PFSK-1 (cell line): ENCODE data around the gene RPL9. TPM values are rescaled to one million over a fixed set of nuclear protein-coding genes. Genes with fewer than 3 reads are reported as not detected.
A peak's percentile ranks its signal among the peaks of the same experiment; 100 is the strongest.

Experiments
- FOXP2 ChIP-seq: optimal IDR thresholded peaks from 2 replicates; pipeline ENCODE3; 2011; ENCODE audit warnings: borderline replicate concordance, control low read depth, inconsistent platforms; ENCODE audit not compliant: insufficient read depth; ENCODE audit errors: extremely low read length, extremely low read depth
- POLR2AphosphoS5 ChIP-seq: IDR thresholded peaks from 2 replicates; pipeline ENCODE4 v1.6.1; 2012; ENCODE audit warnings: low read depth, mild to moderate bottlenecking, control low read depth, low read length, moderate library complexity
- REST ChIP-seq, 2 experiments: IDR thresholded peaks; 2 replicates each; pipeline versions ENCODE4 v1.6.1 to v1.8.0; 2011 to 2012; ENCODE audit warnings: low read depth in 2 of 2, low read length in 2 of 2, control low read depth in 1 of 2, inconsistent platforms in 1 of 2, mild to moderate bottlenecking in 1 of 2, moderate library complexity in 1 of 2; ENCODE audit not compliant: insufficient read depth in 1 of 2
- SIN3A ChIP-seq: IDR thresholded peaks from 2 replicates; pipeline ENCODE4 v1.6.1; 2012; ENCODE audit warnings: mild to moderate bottlenecking, low read length, moderate library complexity, borderline replicate concordance; ENCODE audit not compliant: insufficient read depth
- TAF1 ChIP-seq: IDR thresholded peaks from 2 replicates; pipeline ENCODE4 v1.6.1; 2012; ENCODE audit warnings: low read length, control low read depth, borderline replicate concordance; ENCODE audit not compliant: insufficient read depth
- polyA plus RNA-seq: library from polyadenylated mRNA; unstranded; fragments of >200 nt; gene quantifications from one replicate; pipeline ENCODE4 v1.2.1, GENCODE V29; 2012; ENCODE audit warnings: low read depth, missing spikeins; ENCODE audit not compliant: insufficient read length

The RPL9 gene
- 572 TPM for polyA plus RNA-seq

DNA sequence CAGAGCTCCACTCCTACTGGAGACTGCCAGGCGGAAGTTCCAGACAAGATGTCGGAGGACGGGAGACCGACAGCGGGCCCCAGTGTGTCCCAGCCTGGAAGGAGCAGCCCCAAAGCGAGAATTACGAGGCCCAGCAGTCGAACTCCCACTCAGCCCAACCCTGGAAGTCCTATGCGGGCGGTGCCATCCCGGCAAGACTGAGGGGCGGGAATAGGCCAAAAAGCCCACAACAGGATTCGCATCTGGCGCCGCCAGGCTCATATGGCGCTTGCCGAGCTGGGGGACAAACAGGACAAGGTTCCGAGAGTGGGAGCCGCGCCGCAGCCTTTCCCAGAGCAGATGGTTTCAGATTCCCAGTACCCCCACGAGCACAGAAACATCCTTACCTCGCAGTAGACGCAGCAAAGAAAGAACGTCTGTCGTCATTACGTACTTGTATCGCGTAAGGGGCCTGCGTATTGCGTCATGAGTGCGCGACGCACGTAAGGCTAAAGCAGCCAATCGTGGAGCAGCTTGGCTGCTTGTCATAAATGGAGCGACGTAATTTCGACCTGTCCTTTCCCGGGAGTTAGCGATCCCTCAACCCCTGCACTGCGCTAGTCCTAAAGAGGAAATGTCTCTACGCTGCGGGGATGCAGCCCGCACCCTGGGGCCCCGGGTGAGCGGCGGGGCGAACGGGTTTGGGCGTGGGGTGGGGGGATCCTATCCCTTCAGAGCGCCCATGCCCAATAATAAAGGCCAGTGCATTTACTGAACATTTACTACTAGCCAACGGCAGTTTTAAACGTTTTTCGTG lies at the start of gene RPL9, which contains the start of gene LIAS:
Gene RPL9 (minus strand): TSS at position 418 of the 796 bp plus-strand sequence. CDS start 483 bp downstream, outside the sequence.
Gene LIAS (plus strand): TSS at position 552 of the 796 bp plus-strand sequence. CDS start 62 bp downstream, at position 614.
- TF ChIP-seq POLR2AphosphoS5: peak; percentile 98
- peak; percentile 44 for TF ChIP-seq FOXP2
- peak; percentile 99 for TF ChIP-seq TAF1
- 0 out of 2 replicates have a peak, but pooled peaks have one; percentile 39 for TF ChIP-seq SIN3A
- TF ChIP-seq REST (IDR thresholded peaks at IDR 0.05; ENCODE audit: insufficient read depth in 1 of 2, low read depth in 2 of 2, low read length in 2 of 2): peak in 1 of 2 experiments; percentile 6; a peak in 2 of 4 replicates

DNA sequence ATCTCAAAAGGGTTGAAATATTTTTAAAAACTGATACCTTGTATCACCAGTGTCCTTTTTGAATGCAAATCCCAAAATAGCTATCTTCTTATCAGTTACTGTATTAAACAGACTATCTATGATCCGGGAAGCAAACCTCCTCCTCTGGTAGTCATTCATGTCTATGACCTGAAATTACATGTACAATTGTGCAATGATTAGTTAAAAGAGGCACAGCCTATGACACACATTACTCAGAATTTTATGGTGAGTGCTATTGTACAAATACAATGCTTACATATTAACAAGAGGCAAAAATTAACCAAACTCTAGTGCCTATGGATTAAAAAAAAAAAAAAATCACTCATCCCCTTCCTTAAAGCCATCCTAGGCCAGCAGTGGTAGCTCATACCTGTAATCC lies 46.9 kb upstream of the RPL9 start:
- TF ChIP-seq TAF1 (no peak), FOXP2 (no peak), POLR2AphosphoS5 (no peak), REST (IDR thresholded peaks at IDR 0.05; ENCODE audit: insufficient read depth in 1 of 2, low read depth in 2 of 2, low read length in 2 of 2) (no peak), SIN3A (no peak)

GRCh38 chr4:39504538-39504937 lies 45.8 kb upstream of the RPL9 start:
- TF ChIP-seq SIN3A: no peak
- TF ChIP-seq REST (IDR thresholded peaks at IDR 0.05; ENCODE audit: insufficient read depth in 1 of 2, low read depth in 2 of 2, low read length in 2 of 2): no peak
- no peak for TF ChIP-seq TAF1
- no peak for TF ChIP-seq FOXP2
- no peak for TF ChIP-seq POLR2AphosphoS5

- TF ChIP-seq REST (IDR thresholded peaks at IDR 0.05; ENCODE audit: insufficient read depth in 1 of 2, low read depth in 2 of 2, low read length in 2 of 2): no peak
- TF ChIP-seq SIN3A: no peak
- TF ChIP-seq TAF1: no peak
- no peak for TF ChIP-seq POLR2AphosphoS5
These were observed 43.4 kb upstream of the RPL9 start for GRCh38 chr4:39502019-39502663.
